ENCODE data around the gene ASCC1. TPM values are rescaled to one million over a fixed set of nuclear protein-coding genes. Genes with fewer than 3 reads are reported as not detected.

ASCC1 gene
- total and polyA plus RNA-seq, 2 donors (not counting 3 experiments of a cell fraction or from before 2014, with no cell fraction given), result 16.0 to 24.9 TPM

DNA sequence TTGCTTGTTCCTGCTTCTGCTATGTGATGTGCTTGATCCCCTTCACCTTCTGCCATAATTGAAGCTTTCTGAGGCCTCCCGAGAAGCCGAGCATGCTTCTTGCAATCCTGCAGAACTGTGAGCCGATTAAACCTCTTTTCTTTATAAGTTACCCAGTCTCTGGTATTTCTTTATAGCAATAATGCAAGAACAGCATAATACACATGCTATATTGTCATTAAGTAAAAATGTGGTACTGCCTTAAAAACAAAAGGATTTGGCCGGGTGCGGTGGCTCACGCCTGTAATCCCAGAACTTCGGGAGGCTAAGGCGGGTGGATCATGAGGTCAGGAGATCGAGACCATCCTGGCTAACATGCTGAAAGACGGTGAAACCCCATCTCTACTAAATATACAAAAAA is 59.9 kb downstream of the ASCC1 start:
- Histone ChIP-seq H3K27ac (ENCODE audit: insufficient read depth, low read depth, low read length) (no peak overlapping the region), H2AFZ (ENCODE audit: low read depth, low read length) (no peak overlapping the region), H4K20me1 (replicated peaks; ENCODE audit: control insufficient read depth, extremely low read depth, insufficient read depth, low read length) (peaks cover 2% of the 10 kb centered on the region), H3K4me3 (replicated peaks in 1 of 3; ENCODE audit: insufficient read depth in 1 of 3, low read depth in 1 of 3, low read length in 3 of 3) (no peak overlapping the region), H3K9ac (replicated peaks; ENCODE audit: extremely low read depth, insufficient read depth, low read length) (no peak overlapping the region), H3K27me3 (ENCODE audit: control insufficient read depth in 2 of 2, insufficient read depth in 2 of 2, low read length in 2 of 2) (no peaks in the 10 kb centered on the region), H3K4me2 (ENCODE audit: insufficient read depth, low read length) (no peak overlapping the region), H3K79me2 (ENCODE audit: control insufficient read depth, insufficient read depth, low read length) (no peaks in the 10 kb centered on the region), H3K36me3 (ENCODE audit: control insufficient read depth in 2 of 2, extremely low read depth in 1 of 2, insufficient read depth in 2 of 2, low read length in 2 of 2) (no peaks in the 10 kb centered on the region), H3K9me3 (replicated peaks; ENCODE audit: control insufficient read depth, insufficient read depth, low read length) (no peaks in the 10 kb centered on the region), H3K9me1 (replicated peaks; ENCODE audit: control insufficient read depth, extremely low read depth, insufficient read depth, low read length) (no peaks in the 10 kb centered on the region), H3K4me1 (ENCODE audit: control insufficient read depth, extremely low read depth, insufficient read depth, low read length) (no peaks in the 10 kb centered on the region)
- ChIA-PET CTCF (interaction anchor here (0.8 kb wide), 2 partner anchors 14 to 30 kb away, joined by 3 read pairs; no protein-coding TSS in a partner anchor), POLR2A (no interaction called here)
- TF ChIP-seq, protein P1, sequence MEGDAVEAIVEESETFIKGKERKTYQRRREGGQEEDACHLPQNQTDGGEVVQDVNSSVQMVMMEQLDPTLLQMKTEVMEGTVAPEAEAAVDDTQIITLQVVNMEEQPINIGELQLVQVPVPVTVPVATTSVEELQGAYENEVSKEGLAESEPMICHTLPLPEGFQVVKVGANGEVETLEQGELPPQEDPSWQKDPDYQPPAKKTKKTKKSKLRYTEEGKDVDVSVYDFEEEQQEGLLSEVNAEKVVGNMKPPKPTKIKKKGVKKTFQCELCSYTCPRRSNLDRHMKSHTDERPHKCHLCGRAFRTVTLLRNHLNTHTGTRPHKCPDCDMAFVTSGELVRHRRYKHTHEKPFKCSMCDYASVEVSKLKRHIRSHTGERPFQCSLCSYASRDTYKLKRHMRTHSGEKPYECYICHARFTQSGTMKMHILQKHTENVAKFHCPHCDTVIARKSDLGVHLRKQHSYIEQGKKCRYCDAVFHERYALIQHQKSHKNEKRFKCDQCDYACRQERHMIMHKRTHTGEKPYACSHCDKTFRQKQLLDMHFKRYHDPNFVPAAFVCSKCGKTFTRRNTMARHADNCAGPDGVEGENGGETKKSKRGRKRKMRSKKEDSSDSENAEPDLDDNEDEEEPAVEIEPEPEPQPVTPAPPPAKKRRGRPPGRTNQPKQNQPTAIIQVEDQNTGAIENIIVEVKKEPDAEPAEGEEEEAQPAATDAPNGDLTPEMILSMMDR (IDR thresholded peaks at IDR 0.05; ENCODE audit: extremely low read depth in 1 of 2, insufficient read depth in 1 of 2, low read depth in 1 of 2, low read length in 2 of 2), result no peak
- TF ChIP-seq, protein P2, sequence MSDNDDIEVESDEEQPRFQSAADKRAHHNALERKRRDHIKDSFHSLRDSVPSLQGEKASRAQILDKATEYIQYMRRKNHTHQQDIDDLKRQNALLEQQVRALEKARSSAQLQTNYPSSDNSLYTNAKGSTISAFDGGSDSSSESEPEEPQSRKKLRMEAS (IDR thresholded peaks at IDR 0.05; ENCODE audit: insufficient read depth, insufficient read length), result no peak
- TF ChIP-seq GATA2 (IDR thresholded peaks at IDR 0.05; ENCODE audit: insufficient read depth, insufficient read length, low read depth, low read length), result no peak
- DNase-seq (ENCODE audit: low read depth, low spot score) (no peak), FAIRE-seq (no peak)
- dilution Hi-C loops (cut with MboI; ENCODE audit: extremely low pct_ligation_motif_present, low sequenced_read_pairs) (no loop called here), intact Hi-C loops (cut with micrococcal nuclease) (no loop called here)
- BruUV-seq (replicated peaks), result no TSS peak

GRCh38 chr10:72152286-72152685 is 63.8 kb downstream of the ASCC1 start:
- POLR2A ChIA-PET, result no interaction called here
- H3K27me3 ChIP-seq (ENCODE audit: control insufficient read depth in 2 of 2, insufficient read depth in 2 of 2, low read length in 2 of 2), result no peaks in the 10 kb centered on the region
- H3K9me3 ChIP-seq (replicated peaks; ENCODE audit: control insufficient read depth, insufficient read depth, low read length), result no peaks in the 10 kb centered on the region
- H2AFZ ChIP-seq (ENCODE audit: low read depth, low read length), result no peak overlapping the region
- CTCF ChIA-PET, result no interaction called here
- no peaks in the 10 kb centered on the region for H3K36me3 ChIP-seq (ENCODE audit: control insufficient read depth in 2 of 2, extremely low read depth in 1 of 2, insufficient read depth in 2 of 2, low read length in 2 of 2)
- H3K4me3 ChIP-seq (replicated peaks in 1 of 3; ENCODE audit: insufficient read depth in 1 of 3, low read depth in 1 of 3, low read length in 3 of 3), result no peak overlapping the region
- no peaks in the 10 kb centered on the region for H3K4me1 ChIP-seq (ENCODE audit: control insufficient read depth, extremely low read depth, insufficient read depth, low read length)
- H3K9me1 ChIP-seq (replicated peaks; ENCODE audit: control insufficient read depth, extremely low read depth, insufficient read depth, low read length), result no peaks in the 10 kb centered on the region
- no peaks in the 10 kb centered on the region for H3K79me2 ChIP-seq (ENCODE audit: control insufficient read depth, insufficient read depth, low read length)
- TF ChIP-seq, protein P1 (IDR thresholded peaks at IDR 0.05; ENCODE audit: extremely low read depth in 1 of 2, insufficient read depth in 1 of 2, low read depth in 1 of 2, low read length in 2 of 2), result no peak
- no peak for TF ChIP-seq JUN (IDR thresholded peaks at IDR 0.05; ENCODE audit: borderline replicate concordance, insufficient read depth, insufficient read length, low read depth)
- no peak for TF ChIP-seq POLR2AphosphoS5 (IDR thresholded peaks at IDR 0.05; ENCODE audit: insufficient read depth, low read depth, low read length)
- no peak overlapping the region for H3K27ac ChIP-seq (ENCODE audit: insufficient read depth, low read depth, low read length)
- DNase-seq (ENCODE audit: low read depth, low spot score) (no peak), FAIRE-seq (no peak)
- intact Hi-C loops (cut with micrococcal nuclease) (no loop called here), dilution Hi-C loops (cut with MboI; ENCODE audit: extremely low pct_ligation_motif_present, low sequenced_read_pairs) (no loop called here)
- no peak overlapping the region for H3K9ac ChIP-seq (replicated peaks; ENCODE audit: extremely low read depth, insufficient read depth, low read length)
- BruUV-seq (replicated peaks), result no TSS peak
- H4K20me1 ChIP-seq (replicated peaks; ENCODE audit: control insufficient read depth, extremely low read depth, insufficient read depth, low read length), result no peaks in the 10 kb centered on the region
- H3K4me2 ChIP-seq (ENCODE audit: insufficient read depth, low read length), result no peak overlapping the region
